GM12864 (cell line): ENCODE data around the gene SEC24D.

ENCODE experiments used
- DNase-seq: peaks from one replicate; pipeline ENCODE4 v3.0.0-alpha.2; 2011; ENCODE audit warnings: low read depth
- H3K4me3 ChIP-seq: 2 replicates; pipeline ENCODE4 v1.5.1; 2011; ENCODE audit warnings: mild to moderate bottlenecking, low read depth, low read length, control low read depth
- TF ChIP-seq, protein P1 (sequence below): IDR thresholded peaks from 2 replicates; pipeline ENCODE4 v1.5.1; 2011; ENCODE audit warnings: low read depth, mild to moderate bottlenecking, moderate library complexity, low read length, control low read depth, inconsistent platforms; ENCODE audit errors: missing control alignments

The SEC24D gene

DNA sequence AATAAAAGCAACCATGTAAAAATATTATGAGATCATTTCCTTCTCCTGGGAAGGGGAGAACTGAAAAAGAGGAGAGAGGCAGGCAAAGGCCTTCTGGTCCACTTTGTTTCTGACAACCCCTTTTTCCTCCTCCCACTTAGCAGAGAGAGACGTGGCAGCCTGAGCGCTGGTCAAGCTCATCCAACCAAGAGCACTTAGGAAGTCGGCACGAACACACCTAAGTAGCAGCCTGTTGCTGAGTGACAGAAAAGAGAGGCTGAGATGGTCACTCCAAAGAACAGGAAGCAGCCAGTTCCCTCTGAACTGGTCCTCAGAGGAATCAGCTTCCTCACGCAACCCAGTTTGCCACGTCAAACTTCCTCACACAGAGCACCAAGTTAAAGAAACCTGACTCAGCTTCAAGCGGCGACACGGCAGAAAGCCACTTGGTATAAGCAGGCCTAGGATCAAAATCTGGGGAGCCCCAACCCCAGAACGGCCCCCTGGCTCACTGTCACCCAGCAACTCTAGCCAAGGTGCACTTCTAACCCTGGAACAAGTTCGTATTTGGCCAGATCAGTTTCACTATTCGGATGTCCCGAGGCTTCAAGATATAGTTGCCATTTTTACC lies 861 bp downstream of the SEC24D start:
- TF ChIP-seq, protein P1, sequence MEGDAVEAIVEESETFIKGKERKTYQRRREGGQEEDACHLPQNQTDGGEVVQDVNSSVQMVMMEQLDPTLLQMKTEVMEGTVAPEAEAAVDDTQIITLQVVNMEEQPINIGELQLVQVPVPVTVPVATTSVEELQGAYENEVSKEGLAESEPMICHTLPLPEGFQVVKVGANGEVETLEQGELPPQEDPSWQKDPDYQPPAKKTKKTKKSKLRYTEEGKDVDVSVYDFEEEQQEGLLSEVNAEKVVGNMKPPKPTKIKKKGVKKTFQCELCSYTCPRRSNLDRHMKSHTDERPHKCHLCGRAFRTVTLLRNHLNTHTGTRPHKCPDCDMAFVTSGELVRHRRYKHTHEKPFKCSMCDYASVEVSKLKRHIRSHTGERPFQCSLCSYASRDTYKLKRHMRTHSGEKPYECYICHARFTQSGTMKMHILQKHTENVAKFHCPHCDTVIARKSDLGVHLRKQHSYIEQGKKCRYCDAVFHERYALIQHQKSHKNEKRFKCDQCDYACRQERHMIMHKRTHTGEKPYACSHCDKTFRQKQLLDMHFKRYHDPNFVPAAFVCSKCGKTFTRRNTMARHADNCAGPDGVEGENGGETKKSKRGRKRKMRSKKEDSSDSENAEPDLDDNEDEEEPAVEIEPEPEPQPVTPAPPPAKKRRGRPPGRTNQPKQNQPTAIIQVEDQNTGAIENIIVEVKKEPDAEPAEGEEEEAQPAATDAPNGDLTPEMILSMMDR: no peak
- DNase-seq: peak; percentile 71
- H3K4me3 ChIP-seq: peak overlapping the region; percentile 77

DNA sequence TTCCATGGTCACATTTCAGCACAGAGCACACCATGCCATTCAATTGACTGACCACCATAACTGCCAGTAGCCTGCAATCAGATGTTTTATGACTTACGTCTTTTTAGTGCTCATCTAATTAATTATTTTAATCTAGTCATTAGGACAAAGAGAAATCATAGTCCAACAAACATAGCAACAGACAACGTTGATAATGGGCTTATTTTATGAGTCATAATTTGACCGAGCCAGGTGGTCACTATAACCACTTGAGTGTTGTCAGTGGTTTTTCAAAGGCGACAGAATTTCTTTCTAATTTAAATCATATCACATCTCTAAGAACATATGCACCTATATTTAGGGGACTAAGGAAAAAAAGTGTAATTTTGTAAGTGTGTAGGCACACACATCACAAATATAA lies 1.9 kb downstream of the SEC24D start:
- TF ChIP-seq, protein P1: no peak
- DNase-seq: no peak
- peak overlapping the region; percentile 77 for H3K4me3 ChIP-seq

DNA sequence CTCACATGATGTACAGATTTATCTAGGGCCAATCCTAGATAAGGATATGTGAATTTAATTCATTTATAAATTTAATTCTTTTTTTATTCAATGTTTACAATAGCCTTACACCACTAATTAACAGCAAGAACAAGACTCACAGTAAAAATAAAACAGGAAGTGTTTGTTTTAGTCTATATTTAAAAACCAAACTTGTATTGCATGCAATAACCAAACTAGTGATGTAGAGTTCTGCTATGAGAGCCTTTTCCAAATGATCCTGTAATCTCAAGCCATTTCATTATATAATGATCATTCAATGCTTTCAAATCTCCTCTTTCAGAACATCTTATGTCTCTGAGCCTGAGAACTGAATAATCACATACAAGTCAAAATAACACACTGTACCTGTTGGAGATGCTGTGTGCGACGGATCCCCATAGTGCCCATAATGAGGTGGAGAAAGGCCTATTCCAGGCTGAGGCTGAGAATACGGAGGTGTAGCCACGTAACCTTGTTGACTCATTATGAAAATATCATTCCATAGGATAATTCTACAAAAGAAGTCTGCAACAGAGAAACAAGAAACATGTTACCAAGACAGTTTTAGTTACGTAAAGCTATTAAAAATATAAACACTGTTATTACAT lies 2.6 kb downstream of the SEC24D start:
- H3K4me3 ChIP-seq: no peak overlapping the region; the same call in 1 of the 2 replicates
- no peak for DNase-seq
- TF ChIP-seq, protein P1: no peak

DNA sequence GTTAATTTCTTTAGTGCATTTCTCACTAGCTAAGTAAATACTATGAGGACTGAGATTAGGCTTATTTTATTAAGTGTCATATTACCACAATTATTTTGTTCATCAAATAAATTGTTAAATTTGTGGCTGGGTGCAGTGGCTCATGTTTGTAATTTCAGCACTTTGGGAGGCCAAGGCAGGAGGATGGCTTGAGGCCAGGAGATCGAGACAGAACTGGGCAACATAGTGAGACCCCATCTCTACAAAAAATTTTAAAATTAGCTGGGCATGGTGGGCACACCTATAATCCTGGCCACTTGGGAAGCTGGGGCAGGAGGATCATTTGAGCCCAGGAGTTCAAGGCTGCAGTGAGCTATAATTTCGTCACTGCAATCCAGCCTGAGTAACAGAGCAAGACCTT lies 6.8 kb downstream of the SEC24D start:
- no peak overlapping the region for H3K4me3 ChIP-seq
- no peak for DNase-seq
- TF ChIP-seq, protein P1: no peak

DNA sequence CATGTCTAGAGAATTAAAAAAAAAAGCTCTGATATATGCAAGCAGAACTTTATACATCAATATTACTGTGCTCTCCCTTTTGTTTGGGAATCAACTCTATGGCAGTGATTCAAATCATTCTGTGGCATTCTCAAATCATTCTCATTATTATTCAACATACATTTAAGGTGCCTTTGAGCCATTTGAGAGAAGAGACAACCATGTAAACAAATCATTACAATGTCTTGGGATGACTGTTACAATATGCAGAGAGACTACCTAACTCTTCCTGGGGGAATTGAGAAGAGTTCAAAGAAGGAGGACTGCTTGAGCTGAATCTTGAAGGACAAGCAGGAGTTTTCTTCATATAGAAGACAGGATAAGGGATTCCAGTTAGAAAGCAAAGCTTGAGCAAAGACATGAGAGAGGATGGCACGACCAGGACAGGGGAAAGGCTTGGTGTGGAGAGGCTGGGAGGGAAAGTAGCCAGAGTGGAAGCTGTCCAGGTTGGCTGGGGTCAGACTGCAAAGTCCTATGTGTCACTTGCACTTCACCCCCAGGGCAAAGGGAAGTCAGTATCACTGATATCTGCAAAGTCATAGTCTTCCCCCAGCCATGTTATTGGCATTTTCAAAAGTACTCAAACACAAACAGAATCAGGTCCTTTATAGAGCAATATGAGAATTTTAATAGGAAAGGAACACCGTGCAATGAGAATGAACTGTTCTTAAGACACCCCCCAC lies 9.0 kb downstream of the SEC24D start:
- no peak for DNase-seq
- TF ChIP-seq, protein P1: no peak
- H3K4me3 ChIP-seq: no peak overlapping the region

DNA sequence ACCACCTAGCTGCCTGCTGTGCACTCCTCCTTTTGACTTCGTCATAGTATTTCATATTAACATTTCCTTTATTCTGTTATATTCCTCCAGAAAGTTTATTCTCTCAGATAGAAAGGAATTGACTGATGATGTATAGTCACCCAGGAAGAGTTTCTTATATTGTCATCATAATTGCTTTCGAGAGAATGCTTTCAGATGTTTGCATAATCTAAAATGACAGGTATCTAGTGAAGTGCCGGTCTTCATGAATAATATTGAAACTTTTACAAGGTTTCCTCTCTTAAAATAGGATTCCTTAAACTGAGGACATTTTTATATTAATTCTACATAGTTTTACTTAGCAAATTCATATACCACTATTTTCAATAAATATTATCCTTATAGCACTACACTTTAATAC lies 10.1 kb downstream of the SEC24D start:
- no peak for DNase-seq
- TF ChIP-seq, protein P1: no peak
- no peak overlapping the region for H3K4me3 ChIP-seq

DNA sequence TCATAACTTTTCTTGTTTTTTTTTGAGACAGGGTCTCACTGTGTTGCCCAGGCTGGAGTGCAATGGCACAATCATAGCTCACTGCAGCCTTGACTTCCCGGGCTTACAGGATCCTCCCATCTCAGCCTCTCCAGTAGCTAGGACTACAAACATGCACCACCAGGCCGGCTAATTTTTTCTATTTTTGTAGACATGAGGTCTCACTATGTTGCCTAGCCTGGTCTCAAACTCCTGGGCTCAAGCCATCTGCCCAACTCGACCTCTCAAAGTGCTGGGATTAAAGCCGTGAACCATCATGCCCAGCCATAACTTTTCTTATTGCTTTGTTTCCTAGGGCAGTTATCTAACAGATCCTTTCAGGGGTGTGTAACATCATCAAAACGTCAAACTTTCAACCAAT lies 11.8 kb downstream of the SEC24D start:
- no peak for DNase-seq
- TF ChIP-seq, protein P1: no peak
- H3K4me3 ChIP-seq: no peak overlapping the region
